Left hindlimb (tissue), 1 donor: ENCODE measurements around the gene LCT.

Experiments used
- DNase-seq: peaks from one replicate; pipeline ENCODE4 v3.0.0-alpha.2; 2018

Gene LCT

GRCh38 chr2:135741043-135741394, 96.0 kb downstream of the LCT start:
- no peak for DNase-seq

GRCh38 chr2:135740206-135740605, 96.8 kb downstream of the LCT start:
- DNase-seq = no peak
